GM19468 (cell line): ENCODE results near the gene SRSF7.
"Not testable (repeated sequence)": the region's sequence is repeated elsewhere in the genome, so short reads cannot be mapped to it uniquely, and the experiment has no call there.

Experiments used
- ATAC-seq: cut with Tn5 transposase; IDR thresholded peaks from one replicate; pipeline ENCODE4 v1.9.1; 2021; ENCODE audit warnings: mild to moderate bottlenecking, moderate library complexity, moderate number of reproducible peaks; ENCODE audit not compliant: unreplicated experiment; ENCODE audit errors: extremely low read depth

Gene SRSF7

GRCh38 chr2:38734299-38735058, 16.7 kb downstream of the SRSF7 start:
- no peak for ATAC-seq

DNA sequence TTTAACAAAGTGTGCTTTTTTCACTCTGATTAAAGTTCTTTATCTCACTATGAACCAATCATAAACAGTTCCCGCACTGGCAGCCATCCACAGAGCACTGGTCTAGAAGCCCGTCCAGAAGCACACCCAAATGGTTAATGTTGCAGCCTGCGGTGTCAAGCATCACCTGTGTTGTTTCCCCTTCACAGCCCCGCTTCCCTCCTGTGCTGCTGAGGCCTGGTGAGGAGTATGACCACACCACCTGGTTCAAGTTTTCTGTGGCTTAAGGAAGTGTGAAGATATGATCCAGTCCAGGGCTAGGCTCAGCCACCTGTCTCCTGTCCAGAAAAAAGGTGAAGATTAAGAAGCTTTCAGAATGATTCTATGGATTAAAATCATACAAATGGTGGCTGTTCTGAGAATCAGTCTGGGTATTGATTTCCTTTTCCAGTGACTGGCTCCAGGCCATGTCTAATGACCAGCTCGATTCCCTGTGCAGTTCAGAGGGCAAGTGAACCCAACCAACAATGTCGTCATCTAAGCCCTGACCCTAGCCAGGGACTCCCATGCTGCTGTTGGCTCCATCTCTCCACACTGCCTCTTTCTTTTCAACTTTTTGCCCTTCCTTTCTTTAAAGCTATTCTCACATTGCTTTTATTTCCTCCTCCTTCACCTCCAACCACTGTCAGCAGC, 17.7 kb downstream of the SRSF7 start:
- ATAC-seq = no peak

DNA sequence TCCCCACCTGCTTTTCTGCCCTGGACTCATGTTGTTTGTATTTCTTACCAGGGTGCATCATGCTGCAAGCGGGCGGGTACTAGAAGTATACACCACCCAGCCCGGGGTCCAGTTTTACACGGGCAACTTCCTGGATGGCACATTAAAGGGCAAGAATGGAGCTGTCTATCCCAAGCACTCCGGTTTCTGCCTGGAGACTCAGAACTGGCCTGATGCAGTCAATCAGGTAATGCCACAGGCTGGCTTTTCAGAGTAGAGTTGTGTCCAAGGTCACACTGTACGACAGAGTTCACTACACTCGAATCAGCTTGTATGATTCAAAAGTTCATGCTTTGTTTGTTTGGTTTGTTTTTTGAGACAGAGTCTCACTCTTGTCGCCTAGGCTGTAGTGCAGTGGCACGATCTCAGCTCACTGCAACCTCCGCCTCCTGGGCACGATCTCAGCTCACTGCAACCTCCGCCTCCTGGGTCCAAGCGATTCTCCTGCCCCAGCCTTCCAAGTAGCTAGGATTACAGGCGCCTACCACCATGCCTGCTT, 19.4 kb downstream of the SRSF7 start:
- ATAC-seq = no peak

DNA sequence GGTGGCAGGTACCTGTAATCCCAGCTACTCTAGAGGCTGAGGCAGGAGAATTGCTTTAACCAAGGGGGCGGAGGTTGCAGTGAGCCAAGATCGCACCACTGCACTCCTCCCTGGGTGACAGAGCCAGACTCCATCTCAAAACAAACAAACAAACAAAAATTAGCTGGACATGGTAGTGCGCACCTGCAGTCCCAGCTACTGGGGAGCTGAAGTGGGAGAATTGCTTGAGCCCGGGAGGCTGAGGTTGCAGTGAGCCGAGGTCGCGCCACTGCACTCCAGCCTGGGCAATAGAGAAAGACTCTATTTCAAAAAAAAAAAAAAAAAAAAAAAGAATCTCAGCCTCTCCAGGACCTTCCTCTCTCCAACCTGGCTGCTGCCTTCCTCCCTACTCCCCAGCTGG, 20.1 kb downstream of the SRSF7 start:
- no peak for ATAC-seq

GRCh38 chr2:38728694-38729093, 22.5 kb downstream of the SRSF7 start:
- no peak for ATAC-seq

- ATAC-seq = no peak
Observed at GRCh38 chr2:38727661-38728060, 23.5 kb downstream of the SRSF7 start.

- ATAC-seq = no peak
Observed at GRCh38 chr2:38723173-38723572, 28.0 kb downstream of the SRSF7 start.

DNA sequence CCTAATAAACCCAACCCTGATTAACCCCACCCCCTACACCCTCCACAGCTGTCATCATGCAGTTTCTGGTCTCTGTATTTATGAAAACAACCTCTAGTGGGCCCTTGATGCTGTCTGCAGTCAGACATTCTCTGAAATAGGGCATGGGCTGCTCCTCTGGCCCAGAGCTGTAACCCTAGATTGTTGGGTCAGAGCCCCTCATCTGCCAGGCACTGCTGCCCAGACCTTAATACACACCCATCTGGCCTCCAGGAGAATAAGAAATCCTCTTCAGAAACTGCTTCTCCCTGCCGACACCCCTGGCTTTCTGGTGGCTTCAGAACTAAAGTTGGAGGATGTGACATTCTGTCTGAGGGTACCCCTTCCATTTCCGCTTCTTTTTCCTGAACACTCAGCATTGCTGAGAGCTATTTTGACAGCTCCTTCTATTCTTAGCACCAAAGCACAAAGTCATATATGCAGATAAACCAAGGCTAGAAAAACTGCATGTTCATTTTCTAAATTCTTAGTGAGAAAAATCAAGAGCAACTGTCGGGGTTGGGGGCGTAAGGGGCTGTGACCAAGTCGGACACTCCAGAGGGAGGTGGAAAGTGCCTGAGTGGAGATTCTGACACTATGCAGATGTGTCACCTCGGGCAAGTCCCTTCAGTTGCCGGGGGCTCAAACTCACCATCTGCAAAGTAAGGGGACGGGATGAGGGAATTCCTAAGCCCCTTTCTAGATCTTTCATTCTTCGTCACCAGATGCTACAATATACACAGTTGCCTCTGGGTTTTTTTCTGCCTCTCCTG, 28.7 kb downstream of the SRSF7 start:
- no peak for ATAC-seq

GRCh38 chr2:38720613-38721241, 30.4 kb downstream of the SRSF7 start:
- ATAC-seq = no peak

DNA sequence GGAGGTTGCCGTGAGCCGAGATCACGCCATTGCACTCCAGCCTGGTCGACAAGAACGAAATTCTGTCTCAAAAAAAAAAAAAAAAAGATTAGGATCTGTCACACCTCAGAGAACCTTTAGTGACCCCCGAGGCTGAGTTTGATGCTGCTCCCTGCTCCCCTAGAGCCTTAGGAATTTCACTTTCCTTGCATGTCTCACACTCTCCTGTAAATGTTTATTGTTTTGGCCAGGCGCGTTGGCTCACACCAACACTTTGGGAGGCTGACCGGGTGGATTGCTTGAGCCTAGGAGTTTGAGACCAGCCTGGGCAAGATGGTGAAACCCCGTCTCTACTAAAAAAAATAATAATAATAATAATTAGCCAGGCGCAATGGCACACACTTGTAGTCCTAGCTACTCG, 31.5 kb downstream of the SRSF7 start:
- no peak for ATAC-seq

- ATAC-seq = no peak
Observed at GRCh38 chr2:38718601-38719000, 32.6 kb downstream of the SRSF7 start.

- ATAC-seq = no peak
Observed at GRCh38 chr2:38716185-38716584, 35.0 kb downstream of the SRSF7 start.

- ATAC-seq = not testable (repeated sequence)
Observed at GRCh38 chr2:38714941-38715340, 36.2 kb downstream of the SRSF7 start.

GRCh38 chr2:38713338-38713737, 37.8 kb downstream of the SRSF7 start:
- ATAC-seq = no peak

GRCh38 chr2:38712871-38713270, 38.3 kb downstream of the SRSF7 start:
- no peak for ATAC-seq

GRCh38 chr2:38712413-38712812, 38.7 kb downstream of the SRSF7 start:
- ATAC-seq = no peak

GRCh38 chr2:38711558-38711957, 39.6 kb downstream of the SRSF7 start:
- no peak for ATAC-seq

DNA sequence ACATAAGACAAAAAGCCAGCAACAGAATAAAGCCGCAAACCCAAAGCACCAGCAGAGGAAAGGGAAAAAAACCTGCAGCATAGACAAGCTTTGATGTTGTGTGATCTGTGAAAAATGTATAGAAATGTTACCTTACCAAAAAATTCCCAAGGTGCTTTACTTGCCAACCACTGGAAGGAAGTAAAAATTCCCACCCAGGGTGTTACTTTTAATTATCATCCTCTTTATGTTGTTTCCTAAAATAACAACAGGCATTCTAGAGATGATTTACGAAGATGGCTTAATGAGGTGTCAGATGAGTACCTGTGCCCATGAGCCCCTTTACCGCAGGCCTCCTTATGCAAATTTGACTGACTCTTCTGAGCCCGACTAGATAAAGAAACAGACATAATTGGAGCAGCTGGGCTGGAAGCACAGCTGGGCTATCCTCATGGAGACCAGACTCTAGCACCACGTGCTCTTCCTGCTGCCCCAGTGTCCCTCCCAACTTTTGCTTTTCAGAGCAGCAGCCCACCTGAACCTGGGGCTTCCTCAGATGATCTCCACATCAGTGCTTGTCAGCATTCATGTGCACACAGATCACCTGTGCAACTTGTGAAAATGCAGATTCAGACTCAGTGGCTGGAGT, 41.5 kb downstream of the SRSF7 start:
- ATAC-seq = no peak

- no peak for ATAC-seq
Observed at GRCh38 chr2:38708900-38709566, 42.1 kb downstream of the SRSF7 start.
